ENCODE results near the gene RAB40C.
"Not testable (repeated sequence)": the region's sequence is repeated elsewhere in the genome, so short reads cannot be mapped to it uniquely, and the experiment has no call there.

Gene RAB40C

GRCh38 chr16:590815-591200 is 942 bp downstream of the RAB40C start:
- DNase-seq (ENCODE audit: low spot score), result no peak

GRCh38 chr16:591231-591630 is 1.4 kb downstream of the RAB40C start:
- DNase-seq (ENCODE audit: low spot score), result no peak

GRCh38 chr16:591892-592517 is 2.1 kb downstream of the RAB40C start:
- DNase-seq (ENCODE audit: low spot score), result no peak

- peak; percentile 77 for DNase-seq (ENCODE audit: low spot score)
Observed at GRCh38 chr16:592518-593306, 2.8 kb downstream of the RAB40C start.

- DNase-seq (ENCODE audit: low spot score), result no peak
Observed at GRCh38 chr16:593406-593805, 3.5 kb downstream of the RAB40C start.

- DNase-seq (ENCODE audit: low spot score), result no peak
Observed at GRCh38 chr16:593807-594206, 3.9 kb downstream of the RAB40C start.

- no peak for DNase-seq (ENCODE audit: low spot score)
Observed at GRCh38 chr16:595094-595528, 5.2 kb downstream of the RAB40C start.

- peak; percentile 65 for DNase-seq (ENCODE audit: low spot score)
Observed at GRCh38 chr16:595942-596735, 6.3 kb downstream of the RAB40C start.

- DNase-seq (ENCODE audit: low spot score), result no peak
Observed at GRCh38 chr16:596736-597060, 6.8 kb downstream of the RAB40C start.

GRCh38 chr16:597655-598054 is 7.8 kb downstream of the RAB40C start:
- DNase-seq (ENCODE audit: low spot score), result not testable (repeated sequence)

- DNase-seq (ENCODE audit: low spot score), result no peak
Observed at GRCh38 chr16:598823-599739, 9.2 kb downstream of the RAB40C start.

- DNase-seq (ENCODE audit: low spot score), result no peak
Observed at GRCh38 chr16:600781-601180, 10.9 kb downstream of the RAB40C start.

GRCh38 chr16:603933-604332 is 14.1 kb downstream of the RAB40C start:
- no peak for DNase-seq (ENCODE audit: low spot score)

GRCh38 chr16:606656-607307 is 16.9 kb downstream of the RAB40C start:
- no peak for DNase-seq (ENCODE audit: low spot score)

GRCh38 chr16:608019-608418 is 18.2 kb downstream of the RAB40C start:
- DNase-seq (ENCODE audit: low spot score), result no peak

GRCh38 chr16:609316-609715 is 19.4 kb downstream of the RAB40C start:
- no peak for DNase-seq (ENCODE audit: low spot score)

GRCh38 chr16:609984-610383 is 20.1 kb downstream of the RAB40C start:
- no peak for DNase-seq (ENCODE audit: low spot score)

GRCh38 chr16:610513-611381 is 20.9 kb downstream of the RAB40C start:
- DNase-seq (ENCODE audit: low spot score), result peak; percentile 76

GRCh38 chr16:615122-615521 is 25.3 kb downstream of the RAB40C start:
- no peak for DNase-seq (ENCODE audit: low spot score)

Data from Ammon's horn (tissue), 1 donor.